CD1c-positive myeloid dendritic cell (primary cell): ENCODE results near the gene RIOX2.
"Not testable (repeated sequence)": the region's sequence is repeated elsewhere in the genome, so short reads cannot be mapped to it uniquely, and the experiment has no call there.

Experiments
- DNase-seq: peaks from one replicate; pipeline ENCODE4 v3.0.0-alpha.2; 2016; ENCODE audit errors: extremely low spot score

Gene RIOX2

GRCh38 chr3:97911459-97911858 lies 60.8 kb downstream of the RIOX2 start:
- DNase-seq: no peak

GRCh38 chr3:97910931-97911351 lies 61.3 kb downstream of the RIOX2 start:
- peak; percentile 64 for DNase-seq

- not testable (repeated sequence) for DNase-seq
Measured at GRCh38 chr3:97910236-97910831, 61.9 kb downstream of the RIOX2 start.

GRCh38 chr3:97909830-97910229 lies 62.4 kb downstream of the RIOX2 start:
- not testable (repeated sequence) for DNase-seq

GRCh38 chr3:97901313-97902248 lies 70.7 kb downstream of the RIOX2 start:
- peak; percentile 21 for DNase-seq

- no peak for DNase-seq
Measured at GRCh38 chr3:97899331-97899730, 72.9 kb downstream of the RIOX2 start.

DNA sequence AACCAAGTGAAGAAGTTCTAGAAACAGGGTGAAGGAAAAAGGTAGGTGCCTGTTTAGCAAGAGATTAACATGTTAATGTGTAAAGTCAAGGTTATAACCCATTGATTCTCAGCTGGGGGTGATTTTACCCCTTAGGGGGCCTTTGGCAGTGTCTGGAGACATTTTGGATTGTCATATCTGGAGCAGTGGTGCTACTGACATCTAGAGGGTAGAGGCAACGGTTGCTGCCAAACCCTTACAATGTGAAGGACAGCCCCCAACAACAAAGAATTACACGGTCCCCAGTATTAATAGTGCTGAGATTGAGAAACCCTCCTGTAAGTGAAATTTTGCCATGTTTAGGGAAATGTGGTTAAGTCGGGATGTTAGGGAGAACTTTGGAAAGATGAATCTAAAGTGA lies 75.7 kb downstream of the RIOX2 start:
- DNase-seq: no peak

GRCh38 chr3:97896129-97896528 lies 76.1 kb downstream of the RIOX2 start:
- no peak for DNase-seq

- no peak for DNase-seq
Measured at GRCh38 chr3:97895216-97895615, 77.0 kb downstream of the RIOX2 start.

- no peak for DNase-seq
Measured at GRCh38 chr3:97892852-97893251, 79.4 kb downstream of the RIOX2 start.
